ENCODE measurements around the gene CEMIP. TPM values are rescaled to one million over a fixed set of nuclear protein-coding genes. Genes with fewer than 3 reads are reported as not detected.

The CEMIP gene
- total RNA-seq, 1 experiment from 2014 or later, result 3.5 TPM

- CTCF ChIA-PET, result no interaction called here
Measured at GRCh38 chr15:80861731-80862170, 82.6 kb downstream of the CEMIP start.

GRCh38 chr15:80864666-80865065, 85.5 kb downstream of the CEMIP start:
- Histone ChIP-seq H3K27me3 (ENCODE audit: insufficient read depth, low read length) (no peaks in the 10 kb centered on the region), H4K20me1 (ENCODE audit: insufficient read depth) (no peaks in the 10 kb centered on the region), H3K4me1 (ENCODE audit: control insufficient read depth in 1 of 2, insufficient read depth in 2 of 2, low read length in 2 of 2) (peaks cover 14 to 17% of the 10 kb centered on the region in 2 experiments), H3K9me3 (ENCODE audit: control insufficient read depth in 1 of 2, insufficient read depth in 1 of 2, low read depth in 1 of 2, low read length in 2 of 2) (no peaks in the 10 kb centered on the region), H3K4me3 (replicated peaks in 1 of 2; ENCODE audit: low read depth in 1 of 2, low read length in 2 of 2) (no peak overlapping the region), H3K36me3 (ENCODE audit: control insufficient read depth in 1 of 2, insufficient read depth in 2 of 2, low read length in 2 of 2) (no peaks in the 10 kb centered on the region), H2AFZ (ENCODE audit: low read depth, low read length, poor library complexity, severe bottlenecking) (no peak overlapping the region), H3K9ac (ENCODE audit: low read length) (no peak overlapping the region), H3K9me2 (ENCODE audit: insufficient read depth) (no peaks in the 10 kb centered on the region), H3K4me2 (ENCODE audit: low read length) (no peak overlapping the region), H3K79me2 (ENCODE audit: insufficient read depth, low read length) (no peaks in the 10 kb centered on the region), H3K27ac (ENCODE audit: low read depth, low read length) (no peak overlapping the region)
- TF ChIP-seq EGR1 (IDR thresholded peaks at IDR 0.05; ENCODE audit: low read depth) (no peak), CTCF (IDR thresholded peaks at IDR 0.05 in 2 of 3, conservative IDR thresholded peaks at IDR 0.05 in 1 of 3; ENCODE audit: borderline replicate concordance in 1 of 3, insufficient read depth in 1 of 3, low read depth in 2 of 3, low read length in 2 of 3) (no peak), CEBPB (IDR thresholded peaks at IDR 0.05; ENCODE audit: low read depth) (no peak), POLR2AphosphoS5 (IDR thresholded peaks at IDR 0.05; ENCODE audit: low read depth, low read length) (no peak), ZNF274 (IDR thresholded peaks at IDR 0.05; ENCODE audit: low read depth, low read length) (no peak), JUND (IDR thresholded peaks at IDR 0.05) (no peak), SIN3A (IDR thresholded peaks at IDR 0.05; ENCODE audit: low read depth) (no peak), FOSL1 (IDR thresholded peaks at IDR 0.05; ENCODE audit: low read depth) (no peak), POLR2A (IDR thresholded peaks at IDR 0.05; ENCODE audit: borderline replicate concordance, extremely low read depth, insufficient read depth, insufficient read length) (no peak), CBX3 (IDR thresholded peaks at IDR 0.05; ENCODE audit: low read depth) (no peak)
- POLR2A ChIA-PET, result no interaction called here
- intact Hi-C loops (cut with micrococcal nuclease), result no loop called here
- RAD21 ChIA-PET (ENCODE audit: low non-redundant PET in 1 of 2, low total read pairs in 2 of 2, uncharacterized antibody in 2 of 2, unreplicated experiment in 2 of 2), result no interaction called here
- DNase-seq (ENCODE audit: low read depth, low spot score) (no peak), ATAC-seq (no peak)
- no TSS peak for BruUV-seq (replicated peaks)
- CTCF ChIA-PET, result no interaction called here

More at GRCh38 chr15:80861731-80862170, 82.6 kb downstream of the CEMIP start:
- Histone ChIP-seq H3K9ac (ENCODE audit: low read length) (no peak overlapping the region), H3K9me3 (ENCODE audit: control insufficient read depth in 1 of 2, insufficient read depth in 1 of 2, low read depth in 1 of 2, low read length in 2 of 2) (no peaks in the 10 kb centered on the region), H3K9me2 (ENCODE audit: insufficient read depth) (no peaks in the 10 kb centered on the region), H3K36me3 (ENCODE audit: control insufficient read depth in 1 of 2, insufficient read depth in 2 of 2, low read length in 2 of 2) (no peaks in the 10 kb centered on the region), H4K20me1 (ENCODE audit: insufficient read depth) (no peaks in the 10 kb centered on the region), H3K4me2 (ENCODE audit: low read length) (peak overlapping the region; percentile 35), H3K4me3 (replicated peaks in 1 of 2; ENCODE audit: low read depth in 1 of 2, low read length in 2 of 2) (no peak overlapping the region), H3K4me1 (ENCODE audit: control insufficient read depth in 1 of 2, insufficient read depth in 2 of 2, low read length in 2 of 2) (peaks cover 30 to 37% of the 10 kb centered on the region in 2 experiments), H2AFZ (ENCODE audit: low read depth, low read length, poor library complexity, severe bottlenecking) (no peak overlapping the region), H3K79me2 (ENCODE audit: insufficient read depth, low read length) (no peaks in the 10 kb centered on the region), H3K27ac (ENCODE audit: low read depth, low read length) (no peak overlapping the region; the same call in 1 of the 2 replicates), H3K27me3 (ENCODE audit: insufficient read depth, low read length) (no peaks in the 10 kb centered on the region)
- RAD21 ChIA-PET (ENCODE audit: low non-redundant PET in 1 of 2, low total read pairs in 2 of 2, uncharacterized antibody in 2 of 2, unreplicated experiment in 2 of 2), result no interaction called here
- TF ChIP-seq TCF7L2 (IDR thresholded peaks at IDR 0.05; ENCODE audit: borderline replicate concordance, extremely low read depth, insufficient read depth, insufficient read length), result peak; percentile 31
- TF ChIP-seq SRF (IDR thresholded peaks at IDR 0.05; ENCODE audit: low read depth), result no peak
- intact Hi-C loops (cut with micrococcal nuclease), result no loop called here
- no TSS peak for BruUV-seq (replicated peaks)
- POLR2A ChIA-PET, result no interaction called here
- ATAC-seq, result peak; percentile 47; the same call in 1 of the 2 replicates
- DNase-seq (ENCODE audit: low read depth, low spot score), result no peak

All from HCT116 (cell line).